Spinal cord (tissue), 10 donors: Measurements from ENCODE around the gene UQCR11. TPM values are rescaled to one million over a fixed set of nuclear protein-coding genes. Genes with fewer than 3 reads are reported as not detected.

ENCODE experiments used
- DNase-seq, 6 donors: peaks; one replicate each; pipeline versions ENCODE4 v3.0.0 to v3.0.0-alpha.2; 2013 to 2015; ENCODE audit warnings: low spot score in 6 of 6, low read depth in 4 of 6
- H3K27ac ChIP-seq: one replicate; pipeline ENCODE4 v1.5.1; 2013; ENCODE audit warnings: low read depth, low read length, control low read depth
- H3K27me3 ChIP-seq: one replicate; pipeline ENCODE4 v1.6.1; 2013; ENCODE audit warnings: low read length; ENCODE audit not compliant: control insufficient read depth, insufficient read depth
- H3K36me3 ChIP-seq: one replicate; pipeline ENCODE4 v1.6.1; 2013; ENCODE audit warnings: low read length; ENCODE audit not compliant: control insufficient read depth, insufficient read depth
- H3K4me1 ChIP-seq: one replicate; pipeline ENCODE4 v1.6.1; 2013; ENCODE audit warnings: low read length; ENCODE audit not compliant: control insufficient read depth, insufficient read depth
- H3K4me3 ChIP-seq: one replicate; pipeline ENCODE4 v1.5.1; 2013; ENCODE audit warnings: low read depth, low read length, control low read depth
- H3K9me3 ChIP-seq: one replicate; pipeline ENCODE4 v1.6.1; 2013; ENCODE audit warnings: low read length; ENCODE audit not compliant: control insufficient read depth, insufficient read depth
- WGBS: methylation state at CpG from one replicate; pipeline ENCODE4 v1.1.5; 2013; ENCODE audit warnings: missing lambda C conversion rate; ENCODE audit not compliant: insufficient coverage; 5-methylcytosine and 5-hydroxymethylcytosine counted together
- polyA plus RNA-seq, 2 donors: library from polyadenylated mRNA; unstranded; fragments of 120-200 nt; gene quantifications; one replicate each; pipeline ENCODE4 v1.2.1, GENCODE V29; 2013; ENCODE audit not compliant: insufficient read length in 2 of 2
- total RNA-seq, 2 donors: library from RNA; depleted of rRNA in 1 of 2; stranded (reverse); fragments of 120-200 nt in 1 of 2; fragments of >200 nt in 1 of 2; gene quantifications; one replicate each; pipeline versions ENCODE4 v1.2.3 to v1.2.4, GENCODE V29; 2013 to 2014
- donor health status: healthy.

UQCR11 gene
- total and polyA plus RNA-seq, 4 donors: 60.4 to 203 (median 184) TPM

DNA sequence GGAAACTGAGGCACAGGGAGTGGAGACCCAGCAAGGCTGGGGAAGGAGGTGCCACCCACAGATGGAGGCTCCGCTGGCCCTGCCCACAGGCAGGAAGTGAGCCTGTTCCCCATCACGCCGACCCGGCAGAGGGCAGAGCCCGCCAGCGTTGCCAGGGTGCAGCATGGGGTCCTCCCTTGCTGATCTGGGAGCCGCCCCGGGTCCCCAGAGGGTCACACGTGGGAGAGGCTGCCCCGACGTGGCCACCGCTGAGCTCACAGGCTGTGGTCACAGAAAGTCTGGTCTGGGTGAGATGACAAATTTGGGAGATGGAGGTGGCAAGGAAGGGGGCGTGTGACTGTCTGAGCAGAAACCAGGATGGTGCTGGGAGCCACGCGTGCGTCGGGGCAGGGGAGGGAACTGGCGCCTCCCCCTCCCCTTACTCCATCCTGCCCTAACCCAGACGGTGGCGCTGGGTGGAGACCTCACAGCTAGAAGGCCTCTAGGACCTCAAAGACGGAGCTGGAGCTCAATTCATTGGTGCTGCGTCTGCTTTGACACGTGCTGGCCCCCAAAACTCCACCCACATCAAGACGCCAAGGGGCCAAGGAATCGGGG is 44.9 kb downstream of the UQCR11 start:
- Histone ChIP-seq H3K36me3 (peaks cover 65% of the 10 kb centered on the region), H3K27ac (no peak overlapping the region), H3K4me1 (peaks cover 23% of the 10 kb centered on the region), H3K27me3 (no peaks in the 10 kb centered on the region), H3K9me3 (no peaks in the 10 kb centered on the region), H3K4me3 (no peak overlapping the region)
- no peak for DNase-seq
- WGBS: 68% methylated on average over 22 of the region's 25 CpGs

DNA sequence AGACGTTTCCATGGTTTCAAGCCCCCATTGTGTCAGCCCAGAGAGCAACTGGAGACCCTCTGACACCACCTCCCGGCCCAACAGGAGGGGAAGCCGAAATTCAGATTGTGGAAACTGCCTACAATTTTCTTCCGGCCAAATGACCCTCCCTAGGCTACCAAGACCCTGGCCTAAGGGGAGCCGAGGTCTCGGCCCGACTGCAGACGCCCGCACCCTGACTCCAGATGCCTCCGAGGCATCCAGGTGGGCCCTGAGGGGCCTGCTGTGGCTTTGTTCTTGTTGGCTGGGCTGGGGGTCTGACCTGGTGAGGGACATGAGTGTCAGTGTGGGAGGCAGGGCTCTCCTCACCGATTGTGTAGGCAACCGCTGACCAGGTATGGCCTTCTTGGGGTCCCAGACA is 46.7 kb downstream of the UQCR11 start:
- peaks cover 73% of the 10 kb centered on the region for H3K36me3 ChIP-seq

DNA sequence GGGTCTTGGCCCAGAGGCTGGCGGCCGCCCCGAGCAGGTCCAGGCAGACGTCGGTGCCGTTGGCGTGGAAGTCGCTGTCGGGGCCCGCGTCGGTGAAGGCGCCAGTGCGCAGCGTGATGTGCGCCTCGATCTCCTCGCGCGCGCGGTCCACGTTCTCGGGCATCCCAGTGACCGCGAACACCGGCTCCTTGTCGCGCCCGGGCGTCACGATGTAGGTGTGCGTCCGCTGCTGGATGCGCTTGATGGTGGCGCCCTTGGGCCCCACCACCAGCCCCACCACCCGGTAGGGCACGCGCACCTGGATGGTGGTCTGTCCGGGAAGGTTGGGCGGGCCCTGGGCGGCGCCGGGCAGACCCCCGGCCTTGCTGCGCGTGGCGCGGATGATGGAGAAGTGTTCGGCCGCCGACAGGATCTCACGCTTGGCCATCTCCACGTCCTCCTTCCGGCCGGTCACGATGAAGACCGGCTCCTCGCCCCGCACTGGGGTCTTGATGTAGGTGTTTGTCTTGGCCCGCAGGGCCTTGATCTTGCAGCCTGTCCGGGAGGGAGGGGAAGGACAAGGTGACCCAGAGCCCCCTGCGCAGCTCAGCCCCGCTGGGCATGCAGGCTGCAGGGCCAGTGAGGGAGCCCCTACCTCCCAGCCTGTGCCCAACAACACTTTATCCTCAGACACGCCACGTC is 48.7 kb downstream of the UQCR11 start:
- H3K27me3 ChIP-seq: no peaks in the 10 kb centered on the region
- no peak for DNase-seq
- peaks cover 14% of the 10 kb centered on the region for H3K4me1 ChIP-seq
- H3K4me3 ChIP-seq: no peak overlapping the region
- WGBS: 98% methylated on average over 60 of the region's 66 CpGs
- H3K27ac ChIP-seq: no peak overlapping the region
- H3K9me3 ChIP-seq: no peaks in the 10 kb centered on the region
- peaks cover 60% of the 10 kb centered on the region for H3K36me3 ChIP-seq

More for the DNA sequence above, 46.7 kb downstream of the UQCR11 start:
- whole genome bisulfite sequencing: 45% methylated on average over 10 of the region's 12 CpGs
- Histone ChIP-seq H3K9me3 (no peaks in the 10 kb centered on the region), H3K27ac (no peak overlapping the region), H3K4me1 (peaks cover 19% of the 10 kb centered on the region), H3K4me3 (no peak overlapping the region), H3K27me3 (no peaks in the 10 kb centered on the region)
- no peak for DNase-seq

DNA sequence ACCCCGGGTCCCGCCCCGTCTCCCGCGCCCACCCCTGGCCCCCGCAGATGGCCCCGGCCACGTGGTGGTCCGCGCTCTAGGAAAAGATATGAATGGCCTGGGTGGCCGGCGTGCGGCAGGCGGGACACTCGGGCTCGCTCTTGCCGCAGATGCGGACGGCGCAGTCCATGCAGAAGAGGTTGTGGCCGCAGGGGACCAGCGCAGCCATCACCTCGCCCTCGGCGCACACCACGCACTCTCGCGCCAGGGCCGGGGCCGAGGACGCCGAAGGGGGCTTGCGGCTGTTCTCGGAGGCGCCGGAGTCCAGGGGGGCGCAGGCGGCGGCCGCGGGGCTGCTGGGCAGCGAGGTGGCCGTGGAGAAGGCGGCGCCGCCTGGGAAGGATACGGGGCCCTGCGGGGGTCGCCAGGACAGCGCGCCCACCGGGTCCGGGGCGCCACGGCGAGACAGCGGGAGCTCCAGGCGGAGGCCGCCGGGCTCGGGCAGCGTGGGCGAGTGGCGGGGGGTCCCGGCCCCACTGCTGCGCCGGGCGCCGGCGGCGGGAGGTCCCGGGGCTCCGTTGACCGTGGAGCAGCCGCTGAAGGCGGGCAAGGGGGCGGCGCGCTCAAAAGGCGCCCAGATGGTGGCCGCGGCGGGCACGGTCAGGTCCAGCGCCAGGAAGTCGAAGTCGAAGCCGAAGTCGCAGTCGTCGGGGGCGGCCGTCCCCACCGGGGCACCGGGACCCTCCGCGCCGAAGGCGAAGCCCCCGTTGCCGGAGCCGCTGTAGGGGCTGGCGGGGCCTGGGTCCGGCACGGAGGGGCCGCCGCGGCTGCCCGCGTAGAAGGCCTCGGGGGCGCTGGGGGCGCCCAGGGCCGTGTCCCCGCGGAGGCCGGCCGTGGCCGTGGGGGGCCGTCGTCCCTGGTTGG is 49.5 kb downstream of the UQCR11 start:
- Histone ChIP-seq H3K4me1 (peaks cover 10% of the 10 kb centered on the region), H3K27me3 (no peaks in the 10 kb centered on the region)
- WGBS: 93% methylated on average over 112 of the region's 121 CpGs

DNA sequence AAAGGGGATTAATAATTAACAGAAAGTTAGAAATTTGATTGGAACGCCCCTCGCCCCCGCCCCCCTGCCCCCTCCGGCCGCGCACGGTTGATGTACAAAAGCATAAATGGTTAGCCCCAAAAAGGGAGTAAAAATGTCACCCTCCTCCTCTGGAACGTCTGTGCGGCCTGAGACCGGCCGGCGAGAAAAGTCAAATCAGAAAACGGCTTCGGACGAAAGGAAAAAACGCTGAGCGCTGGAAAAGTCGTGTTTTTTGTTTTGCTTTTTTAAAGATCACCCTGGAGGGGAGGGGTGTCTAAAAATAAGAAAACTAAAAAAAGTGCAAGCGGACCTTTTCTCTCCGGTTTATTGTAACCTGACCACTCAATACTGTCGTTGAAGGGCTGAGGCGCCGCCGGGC is 50.3 kb downstream of the UQCR11 start:
- WGBS: 76% methylated on average over 18 of the region's 24 CpGs

More for the DNA sequence above, 49.5 kb downstream of the UQCR11 start:
- Histone ChIP-seq H3K36me3 (peaks cover 52% of the 10 kb centered on the region), H3K9me3 (no peaks in the 10 kb centered on the region), H3K4me3 (no peak overlapping the region), H3K27ac (no peak overlapping the region)
- no peak for DNase-seq

DNA sequence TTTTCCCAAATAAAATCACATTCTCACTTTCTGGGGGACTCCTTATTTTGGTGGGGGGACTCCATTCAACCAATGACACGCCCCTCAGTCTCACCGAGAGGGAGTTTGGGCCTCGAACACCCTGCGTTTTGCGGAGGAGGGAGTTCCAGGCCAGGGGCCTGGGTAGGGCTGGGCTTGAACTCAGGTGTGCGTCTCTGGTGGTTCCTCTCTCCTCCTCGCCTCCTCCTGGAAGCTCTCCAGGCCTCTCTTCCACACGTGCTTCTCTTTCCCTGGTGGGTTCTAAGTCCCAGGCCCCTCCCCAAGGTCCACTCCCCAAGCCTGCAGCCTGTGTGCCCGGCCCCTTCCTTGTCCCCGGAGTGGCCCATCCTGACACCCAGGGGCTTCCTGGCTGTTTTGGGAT is 51.8 kb downstream of the UQCR11 start:
- Histone ChIP-seq H3K4me1 (peaks cover 3% of the 10 kb centered on the region), H3K27ac (no peak overlapping the region), H3K4me3 (no peak overlapping the region), H3K27me3 (no peaks in the 10 kb centered on the region), H3K36me3 (peaks cover 34% of the 10 kb centered on the region), H3K9me3 (no peaks in the 10 kb centered on the region)
- 91% methylated on average over 4 of the region's 10 CpGs for WGBS
- DNase-seq: no peak

More for the DNA sequence above, 50.3 kb downstream of the UQCR11 start:
- Histone ChIP-seq H3K27me3 (no peaks in the 10 kb centered on the region), H3K36me3 (peaks cover 44% of the 10 kb centered on the region), H3K4me1 (peaks cover 10% of the 10 kb centered on the region), H3K9me3 (no peaks in the 10 kb centered on the region), H3K27ac (no peak overlapping the region), H3K4me3 (no peak overlapping the region)
- DNase-seq: no peak

DNA sequence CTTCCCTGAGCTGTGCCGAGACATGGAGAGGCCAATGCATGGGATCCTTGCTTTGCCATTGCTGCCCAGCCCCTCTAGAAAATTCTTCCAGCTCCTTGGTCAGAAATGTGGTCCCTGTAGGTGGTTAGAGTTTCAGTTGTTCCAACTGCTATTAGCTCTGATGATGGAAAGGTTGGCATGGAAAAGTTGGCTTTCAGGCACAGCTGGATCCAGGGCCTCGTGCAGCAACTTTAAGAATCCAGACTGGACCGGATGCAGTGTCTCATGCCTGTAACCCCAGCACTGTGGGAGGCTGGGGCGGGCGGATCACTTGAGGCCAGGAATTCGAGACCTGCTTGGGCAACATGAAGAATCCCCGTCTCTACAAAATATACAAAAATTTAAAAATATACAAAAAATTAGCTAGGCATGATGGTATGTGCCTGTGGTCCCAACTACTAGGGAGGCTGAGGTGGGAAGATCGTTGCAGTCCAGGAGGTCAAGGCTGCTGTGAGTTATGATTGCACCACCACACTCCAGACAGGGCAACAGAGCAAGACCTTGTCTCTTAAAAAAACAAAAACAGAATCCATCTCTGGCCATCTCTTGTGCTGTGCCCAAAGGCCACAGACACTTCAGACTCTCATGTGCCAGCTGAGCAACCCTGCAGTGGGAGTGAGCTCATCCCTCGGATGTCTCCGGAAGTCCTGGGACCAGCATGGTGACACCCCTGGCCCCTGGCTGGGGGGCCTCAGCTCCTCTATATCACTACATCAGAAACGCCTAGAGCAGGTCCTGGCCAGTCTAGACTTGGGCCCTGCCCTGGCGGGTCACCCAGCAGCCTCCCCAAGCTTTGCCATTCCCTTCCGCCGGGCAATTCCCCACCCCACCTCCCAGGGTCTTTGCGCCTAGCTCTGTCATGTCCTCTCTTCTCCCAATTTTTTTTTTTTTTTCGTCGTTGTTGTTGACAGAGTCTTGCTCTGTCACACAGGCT is 53.9 kb downstream of the UQCR11 start:
- Histone ChIP-seq H3K4me1 (peaks cover 1% of the 10 kb centered on the region), H3K27ac (no peak overlapping the region), H3K4me3 (no peak overlapping the region), H3K36me3 (peaks cover 24% of the 10 kb centered on the region), H3K27me3 (no peaks in the 10 kb centered on the region), H3K9me3 (no peaks in the 10 kb centered on the region)
- DNase-seq: no peak
- 86% methylated on average over 10 of the region's 17 CpGs for WGBS

DNA sequence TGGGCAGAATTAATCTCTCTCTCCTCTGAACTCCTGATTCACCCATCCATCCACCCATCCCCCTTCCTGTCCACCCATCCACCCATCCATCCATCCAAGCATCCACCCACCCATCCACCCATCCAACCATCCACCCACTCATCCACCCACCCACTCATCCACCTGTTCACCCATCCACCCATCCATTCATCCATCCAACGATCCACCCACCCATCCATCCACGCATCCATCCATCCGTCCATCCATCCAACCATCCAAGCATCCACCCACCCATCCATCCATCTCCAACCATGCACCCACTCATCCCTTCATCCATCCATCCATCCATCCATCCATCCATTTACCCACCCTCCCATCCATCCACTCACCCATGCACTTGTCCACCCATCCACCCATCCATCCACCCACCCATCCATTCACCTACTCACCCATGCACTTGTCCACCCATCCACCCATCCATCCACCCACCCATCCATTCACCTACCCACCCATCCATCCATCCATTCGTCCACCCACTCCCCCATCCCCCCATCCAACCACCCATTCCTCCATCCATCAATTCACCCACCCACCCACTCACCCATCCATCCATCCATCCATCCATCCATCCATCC is 55.8 kb downstream of the UQCR11 start:
- WGBS: 88% methylated on average over 4 of the region's 4 CpGs

More for the DNA sequence above, 55.8 kb downstream of the UQCR11 start:
- Histone ChIP-seq H3K9me3 (no peaks in the 10 kb centered on the region), H3K27me3 (peaks cover 4% of the 10 kb centered on the region), H3K4me3 (no peak overlapping the region), H3K4me1 (peaks cover 6% of the 10 kb centered on the region), H3K27ac (no peak overlapping the region), H3K36me3 (peaks cover 10% of the 10 kb centered on the region)
- no peak for DNase-seq
